ENCODE results near the gene CATSPERE. TPM values are rescaled to one million over a fixed set of nuclear protein-coding genes. Genes with fewer than 3 reads are reported as not detected.
"Not testable (repeated sequence)": the region's sequence is repeated elsewhere in the genome, so short reads cannot be mapped to it uniquely, and the experiment has no call there.

Gene CATSPERE
- total RNA-seq, 2 donors from 2014 or later, result 0.33 to 0.42 TPM

GRCh38 chr1:244662599-244662998 is 201.5 kb downstream of the CATSPERE start:
- H3K4me1 Mint-ChIP-seq, result peaks cover 17% of the 10 kb centered on the region
- peaks cover 36% of the 10 kb centered on the region for H3K36me3 Mint-ChIP-seq (ENCODE audit: low read depth)
- no peak overlapping the region for H3K27ac Mint-ChIP-seq
- H3K4me1 ChIP-seq (ENCODE audit: control insufficient read depth, insufficient read depth, low read length), result no peaks in the 10 kb centered on the region
- H3K27ac ChIP-seq (ENCODE audit: low read depth, low read length), result no peak overlapping the region
- H3K9me3 ChIP-seq (ENCODE audit: control insufficient read depth, low read length), result peaks cover 11% of the 10 kb centered on the region
- H3K9me3 Mint-ChIP-seq, result peaks cover 3% of the 10 kb centered on the region
- H3K27me3 ChIP-seq (ENCODE audit: control insufficient read depth, insufficient read depth, low read length, poor library complexity, severe bottlenecking), result no peaks in the 10 kb centered on the region
- WGBS, 2 experiments (ENCODE audit: insufficient coverage in 1 of 2, insufficient read length in 1 of 2), result 90 to 96% methylated on average over 2 of the region's 2 CpGs
- TF ChIP-seq CTCF (conservative IDR thresholded peaks at IDR 0.05), result no peak
- H3K9ac ChIP-seq (ENCODE audit: extremely low read depth, low read length, poor library complexity, severe bottlenecking), result no peak overlapping the region
- DNase-seq, result no peak
- no peak overlapping the region for H3K4me3 Mint-ChIP-seq
- H3K27me3 Mint-ChIP-seq (ENCODE audit: insufficient read depth), result no peaks in the 10 kb centered on the region
- peaks cover 28% of the 10 kb centered on the region for H3K36me3 ChIP-seq (ENCODE audit: control insufficient read depth, insufficient read depth, low read length)
- no peak overlapping the region for H3K4me3 ChIP-seq (ENCODE audit: low read length)

- no peak for TF ChIP-seq CTCF (conservative IDR thresholded peaks at IDR 0.05)
- no peak overlapping the region for H3K4me3 ChIP-seq (ENCODE audit: low read length)
- H3K36me3 Mint-ChIP-seq (ENCODE audit: low read depth), result peaks cover 25% of the 10 kb centered on the region
- peaks cover 11% of the 10 kb centered on the region for H3K9me3 ChIP-seq (ENCODE audit: control insufficient read depth, low read length)
- no peaks in the 10 kb centered on the region for H3K4me1 ChIP-seq (ENCODE audit: control insufficient read depth, insufficient read depth, low read length)
- H3K4me1 Mint-ChIP-seq, result peaks cover 15% of the 10 kb centered on the region
- DNase-seq, result no peak
- H3K9ac ChIP-seq (ENCODE audit: extremely low read depth, low read length, poor library complexity, severe bottlenecking), result no peak overlapping the region
- H3K27me3 Mint-ChIP-seq (ENCODE audit: insufficient read depth), result no peaks in the 10 kb centered on the region
- no peak overlapping the region for H3K27ac Mint-ChIP-seq
- no peak overlapping the region for H3K27ac ChIP-seq (ENCODE audit: low read depth, low read length)
- peaks cover 3% of the 10 kb centered on the region for H3K9me3 Mint-ChIP-seq
- 94 to 95% methylated on average over 3 of the region's 3 CpGs for WGBS, 2 experiments (ENCODE audit: insufficient coverage in 1 of 2, insufficient read length in 1 of 2)
- peaks cover 15% of the 10 kb centered on the region for H3K36me3 ChIP-seq (ENCODE audit: control insufficient read depth, insufficient read depth, low read length)
- H3K4me3 Mint-ChIP-seq, result no peak overlapping the region
- no peaks in the 10 kb centered on the region for H3K27me3 ChIP-seq (ENCODE audit: control insufficient read depth, insufficient read depth, low read length, poor library complexity, severe bottlenecking)
Observed at GRCh38 chr1:244664353-244664752, 203.3 kb downstream of the CATSPERE start.

- Mint-ChIP-seq H3K27ac (no peak overlapping the region), H3K36me3 (ENCODE audit: low read depth) (peaks cover 19% of the 10 kb centered on the region), H3K27me3 (ENCODE audit: insufficient read depth) (no peaks in the 10 kb centered on the region), H3K4me3 (no peak overlapping the region), H3K4me1 (peaks cover 13% of the 10 kb centered on the region), H3K9me3 (peaks cover 3% of the 10 kb centered on the region)
- WGBS, 2 experiments (ENCODE audit: insufficient coverage in 1 of 2, insufficient read length in 1 of 2), result 89 to 90% methylated on average over 2 to 4 of the region's 4 CpGs
- Histone ChIP-seq H3K27ac (ENCODE audit: low read depth, low read length) (no peak overlapping the region), H3K9ac (ENCODE audit: extremely low read depth, low read length, poor library complexity, severe bottlenecking) (no peak overlapping the region), H3K4me1 (ENCODE audit: control insufficient read depth, insufficient read depth, low read length) (no peaks in the 10 kb centered on the region), H3K36me3 (ENCODE audit: control insufficient read depth, insufficient read depth, low read length) (peaks cover 13% of the 10 kb centered on the region), H3K4me3 (ENCODE audit: low read length) (no peak overlapping the region), H3K9me3 (ENCODE audit: control insufficient read depth, low read length) (peaks cover 4% of the 10 kb centered on the region), H3K27me3 (ENCODE audit: control insufficient read depth, insufficient read depth, low read length, poor library complexity, severe bottlenecking) (no peaks in the 10 kb centered on the region)
- no peak for TF ChIP-seq CTCF (conservative IDR thresholded peaks at IDR 0.05)
- DNase-seq, result no peak
Observed at GRCh38 chr1:244665771-244666217, 204.7 kb downstream of the CATSPERE start.

- H3K9ac ChIP-seq (ENCODE audit: extremely low read depth, low read length, poor library complexity, severe bottlenecking); H3K4me3 Mint-ChIP-seq; H3K27ac ChIP-seq (ENCODE audit: low read depth, low read length); H3K36me3 ChIP-seq (ENCODE audit: control insufficient read depth, insufficient read depth, low read length); H3K27me3 ChIP-seq (ENCODE audit: control insufficient read depth, insufficient read depth, low read length, poor library complexity, severe bottlenecking); H3K27ac Mint-ChIP-seq; H3K9me3 Mint-ChIP-seq; H3K4me1 ChIP-seq (ENCODE audit: control insufficient read depth, insufficient read depth, low read length); H3K4me3 ChIP-seq (ENCODE audit: low read length); H3K27me3 Mint-ChIP-seq (ENCODE audit: insufficient read depth); DNase-seq; H3K9me3 ChIP-seq (ENCODE audit: control insufficient read depth, low read length): not testable (repeated sequence)
- peaks cover 13% of the 10 kb centered on the region for H3K4me1 Mint-ChIP-seq
- peaks cover 22% of the 10 kb centered on the region for H3K36me3 Mint-ChIP-seq (ENCODE audit: low read depth)
- 96 to 100% methylated on average over 3 to 6 of the region's 6 CpGs for WGBS, 2 experiments (ENCODE audit: insufficient coverage in 1 of 2, insufficient read length in 1 of 2)
Observed at GRCh38 chr1:244666672-244667418, 205.8 kb downstream of the CATSPERE start.
